Measurements from ENCODE around the gene GSTT2B. TPM values are rescaled to one million over a fixed set of nuclear protein-coding genes. Genes with fewer than 3 reads are reported as not detected.

Gene GSTT2B
- total and polyA plus RNA-seq, 10 of the 15 experiments (the other 5 are each of a cell fraction or from before 2014, with no cell fraction given): 0.15 to 0.29 (median 0.21) TPM; not detected in 7

DNA sequence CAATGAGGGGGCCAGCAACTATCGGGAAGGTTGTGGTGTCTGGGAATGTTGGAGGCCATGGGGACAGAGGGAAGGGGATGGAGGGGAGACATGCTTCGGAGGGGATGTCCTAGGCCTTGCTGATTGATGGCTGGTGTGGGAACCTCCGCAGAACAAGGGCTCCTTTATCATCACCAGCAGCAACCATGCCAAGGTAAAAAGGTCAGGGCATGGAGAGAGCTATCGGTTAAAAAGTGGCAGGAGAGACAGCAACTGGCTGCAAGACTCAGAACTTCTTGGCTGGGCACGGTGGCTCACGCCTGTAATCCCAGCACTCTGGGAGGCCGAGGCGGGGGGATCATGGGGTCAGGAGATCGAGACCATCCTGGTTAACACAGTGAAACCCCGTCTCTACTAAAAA, 41.3 kb upstream of the GSTT2B start:
- intact Hi-C loops (cut with micrococcal nuclease; ENCODE audit: unreplicated experiment): loop anchor here (10.0 kb wide), 1 partner anchor 57 kb away; no protein-coding TSS in a partner anchor

DNA sequence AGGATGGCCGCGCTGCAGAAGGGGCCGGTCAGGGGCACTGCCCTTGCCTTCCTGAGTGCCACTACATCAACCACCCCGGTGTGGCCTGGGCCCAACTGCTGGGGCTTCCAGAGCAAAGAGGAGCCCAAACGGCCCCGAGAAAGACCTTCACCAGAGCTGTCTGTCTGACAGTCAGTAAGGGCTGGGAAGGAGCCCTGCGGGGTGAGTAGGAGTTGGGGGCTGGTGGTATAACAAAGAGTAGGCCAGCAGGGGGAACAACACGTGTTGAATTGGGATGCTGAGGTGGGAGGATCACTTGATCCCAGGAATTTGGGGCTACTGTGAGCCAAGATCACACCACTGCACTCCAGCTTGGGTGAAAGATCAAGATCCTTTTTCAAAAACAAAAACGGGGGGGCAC, 40.3 kb upstream of the GSTT2B start:
- no peak overlapping the region for H3K9ac ChIP-seq (ENCODE audit: control insufficient read depth, insufficient read depth, low read length)
- H3K27ac ChIP-seq (ENCODE audit: control insufficient read depth, insufficient read depth): no peak overlapping the region
- FAIRE-seq: peak; percentile 49
- ChIA-PET POLR2A (no interaction called here), CTCF (interaction anchor here (0.7 kb wide), 1 partner anchor 107 kb away, joined by 3 read pairs; the partner anchor contains the start of gene MIF), RAD21 (ENCODE audit: unreplicated experiment) (no interaction called here), SMC1A (ENCODE audit: uncharacterized antibody, unreplicated experiment) (no interaction called here)
- H3K4me1 ChIP-seq (ENCODE audit: control insufficient read depth, insufficient read depth, low read length): no peaks in the 10 kb centered on the region
- H3K9me3 ChIP-seq (replicated peaks; ENCODE audit: control insufficient read depth, insufficient read depth, low read length): no peaks in the 10 kb centered on the region
- H3K79me2 ChIP-seq (ENCODE audit: control insufficient read depth, insufficient read depth, low read length): no peaks in the 10 kb centered on the region
- in situ Hi-C loops (cut with MboI): no loop called here
- WGBS (ENCODE audit: insufficient coverage, insufficient replicate concordance, low lambda C conversion rate, missing lambda C conversion rate): 51% methylated on average over 9 of the region's 9 CpGs
- H3K4me3 ChIP-seq: no peak overlapping the region
- ATAC-seq: no peak
- H3K4me2 ChIP-seq (ENCODE audit: control insufficient read depth, insufficient read depth): no peak overlapping the region
- no peak overlapping the region for H2AFZ ChIP-seq (ENCODE audit: control insufficient read depth, low read depth, low read length)
- no peak for DNase-seq (ENCODE audit: low read depth, low spot score)
- no peaks in the 10 kb centered on the region for H3K36me3 ChIP-seq (ENCODE audit: control insufficient read depth in 2 of 2, insufficient read depth in 2 of 2, low read length in 1 of 2)
- no peaks in the 10 kb centered on the region for H3K27me3 ChIP-seq (replicated peaks in 1 of 2; ENCODE audit: control insufficient read depth in 2 of 2, insufficient read depth in 2 of 2, low read length in 1 of 2)
- no peaks in the 10 kb centered on the region for H4K20me1 ChIP-seq (ENCODE audit: control insufficient read depth, insufficient read depth)
- intact Hi-C loops (cut with micrococcal nuclease; ENCODE audit: unreplicated experiment): loop anchor here (10.0 kb wide), 1 partner anchor 57 kb away; no protein-coding TSS in a partner anchor
- no TSS peak for BruUV-seq (replicated peaks)
- TF ChIP-seq IKZF2 (IDR thresholded peaks at IDR 0.05) (no peak), ZZZ3 (IDR thresholded peaks at IDR 0.05; ENCODE audit: control insufficient read depth, insufficient read length, low read depth) (no peak), FOXK2 (IDR thresholded peaks at IDR 0.05) (no peak)
- TF ChIP-seq, protein P1, sequence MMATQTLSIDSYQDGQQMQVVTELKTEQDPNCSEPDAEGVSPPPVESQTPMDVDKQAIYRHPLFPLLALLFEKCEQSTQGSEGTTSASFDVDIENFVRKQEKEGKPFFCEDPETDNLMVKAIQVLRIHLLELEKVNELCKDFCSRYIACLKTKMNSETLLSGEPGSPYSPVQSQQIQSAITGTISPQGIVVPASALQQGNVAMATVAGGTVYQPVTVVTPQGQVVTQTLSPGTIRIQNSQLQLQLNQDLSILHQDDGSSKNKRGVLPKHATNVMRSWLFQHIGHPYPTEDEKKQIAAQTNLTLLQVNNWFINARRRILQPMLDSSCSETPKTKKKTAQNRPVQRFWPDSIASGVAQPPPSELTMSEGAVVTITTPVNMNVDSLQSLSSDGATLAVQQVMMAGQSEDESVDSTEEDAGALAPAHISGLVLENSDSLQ (IDR thresholded peaks at IDR 0.05): no peak
- TF ChIP-seq, protein P2, sequence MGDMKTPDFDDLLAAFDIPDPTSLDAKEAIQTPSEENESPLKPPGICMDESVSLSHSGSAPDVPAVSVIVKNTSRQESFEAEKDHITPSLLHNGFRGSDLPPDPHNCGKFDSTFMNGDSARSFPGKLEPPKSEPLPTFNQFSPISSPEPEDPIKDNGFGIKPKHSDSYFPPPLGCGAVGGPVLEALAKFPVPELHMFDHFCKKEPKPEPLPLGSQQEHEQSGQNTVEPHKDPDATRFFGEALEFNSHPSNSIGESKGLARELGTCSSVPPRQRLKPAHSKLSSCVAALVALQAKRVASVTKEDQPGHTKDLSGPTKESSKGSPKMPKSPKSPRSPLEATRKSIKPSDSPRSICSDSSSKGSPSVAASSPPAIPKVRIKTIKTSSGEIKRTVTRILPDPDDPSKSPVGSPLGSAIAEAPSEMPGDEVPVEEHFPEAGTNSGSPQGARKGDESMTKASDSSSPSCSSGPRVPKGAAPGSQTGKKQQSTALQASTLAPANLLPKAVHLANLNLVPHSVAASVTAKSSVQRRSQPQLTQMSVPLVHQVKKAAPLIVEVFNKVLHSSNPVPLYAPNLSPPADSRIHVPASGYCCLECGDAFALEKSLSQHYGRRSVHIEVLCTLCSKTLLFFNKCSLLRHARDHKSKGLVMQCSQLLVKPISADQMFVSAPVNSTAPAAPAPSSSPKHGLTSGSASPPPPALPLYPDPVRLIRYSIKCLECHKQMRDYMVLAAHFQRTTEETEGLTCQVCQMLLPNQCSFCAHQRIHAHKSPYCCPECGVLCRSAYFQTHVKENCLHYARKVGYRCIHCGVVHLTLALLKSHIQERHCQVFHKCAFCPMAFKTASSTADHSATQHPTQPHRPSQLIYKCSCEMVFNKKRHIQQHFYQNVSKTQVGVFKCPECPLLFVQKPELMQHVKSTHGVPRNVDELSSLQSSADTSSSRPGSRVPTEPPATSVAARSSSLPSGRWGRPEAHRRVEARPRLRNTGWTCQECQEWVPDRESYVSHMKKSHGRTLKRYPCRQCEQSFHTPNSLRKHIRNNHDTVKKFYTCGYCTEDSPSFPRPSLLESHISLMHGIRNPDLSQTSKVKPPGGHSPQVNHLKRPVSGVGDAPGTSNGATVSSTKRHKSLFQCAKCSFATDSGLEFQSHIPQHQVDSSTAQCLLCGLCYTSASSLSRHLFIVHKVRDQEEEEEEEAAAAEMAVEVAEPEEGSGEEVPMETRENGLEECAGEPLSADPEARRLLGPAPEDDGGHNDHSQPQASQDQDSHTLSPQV (IDR thresholded peaks at IDR 0.05): no peak

More for the DNA sequence above, 41.3 kb upstream of the GSTT2B start:
- WGBS (ENCODE audit: insufficient coverage, insufficient replicate concordance, low lambda C conversion rate, missing lambda C conversion rate): 57% methylated on average over 10 of the region's 10 CpGs
- no peak for TF ChIP-seq CBFB (IDR thresholded peaks at IDR 0.05; ENCODE audit: low read depth)
- no peak for TF ChIP-seq POU2F2 (IDR thresholded peaks at IDR 0.05; ENCODE audit: borderline replicate concordance, low read depth, low read length)
- no peak for TF ChIP-seq TCF3 (IDR thresholded peaks at IDR 0.05; ENCODE audit: borderline replicate concordance, insufficient read depth, low read depth, low read length)
- no peak for TF ChIP-seq SP1 (IDR thresholded peaks at IDR 0.05; ENCODE audit: low read depth, low read length)
- TF ChIP-seq, protein P3, sequence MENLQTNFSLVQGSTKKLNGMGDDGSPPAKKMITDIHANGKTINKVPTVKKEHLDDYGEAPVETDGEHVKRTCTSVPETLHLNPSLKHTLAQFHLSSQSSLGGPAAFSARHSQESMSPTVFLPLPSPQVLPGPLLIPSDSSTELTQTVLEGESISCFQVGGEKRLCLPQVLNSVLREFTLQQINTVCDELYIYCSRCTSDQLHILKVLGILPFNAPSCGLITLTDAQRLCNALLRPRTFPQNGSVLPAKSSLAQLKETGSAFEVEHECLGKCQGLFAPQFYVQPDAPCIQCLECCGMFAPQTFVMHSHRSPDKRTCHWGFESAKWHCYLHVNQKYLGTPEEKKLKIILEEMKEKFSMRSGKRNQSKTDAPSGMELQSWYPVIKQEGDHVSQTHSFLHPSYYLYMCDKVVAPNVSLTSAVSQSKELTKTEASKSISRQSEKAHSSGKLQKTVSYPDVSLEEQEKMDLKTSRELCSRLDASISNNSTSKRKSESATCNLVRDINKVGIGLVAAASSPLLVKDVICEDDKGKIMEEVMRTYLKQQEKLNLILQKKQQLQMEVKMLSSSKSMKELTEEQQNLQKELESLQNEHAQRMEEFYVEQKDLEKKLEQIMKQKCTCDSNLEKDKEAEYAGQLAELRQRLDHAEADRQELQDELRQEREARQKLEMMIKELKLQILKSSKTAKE (IDR thresholded peaks at IDR 0.05; ENCODE audit: low read depth, poor library complexity, severe bottlenecking): no peak
- TF ChIP-seq SMAD1 (IDR thresholded peaks at IDR 0.05; ENCODE audit: low read depth, partially characterized antibody): no peak
- no peak for TF ChIP-seq PAX5 (IDR thresholded peaks at IDR 0.05; ENCODE audit: borderline replicate concordance, low read depth, low read length)
- ChIA-PET POLR2A (interaction anchor here (1.8 kb wide), 1 partner anchor 10 kb away, joined by 3 read pairs; no protein-coding TSS in a partner anchor), SMC1A (ENCODE audit: uncharacterized antibody, unreplicated experiment) (no interaction called here), CTCF (no interaction called here), RAD21 (ENCODE audit: unreplicated experiment) (no interaction called here)
- H3K27ac ChIP-seq (ENCODE audit: control insufficient read depth, insufficient read depth): no peak overlapping the region
- no peak overlapping the region for H3K9ac ChIP-seq (ENCODE audit: control insufficient read depth, insufficient read depth, low read length)
- ATAC-seq (no peak), DNase-seq (ENCODE audit: low read depth, low spot score) (no peak), FAIRE-seq (no peak)
- no peaks in the 10 kb centered on the region for H3K27me3 ChIP-seq (replicated peaks in 1 of 2; ENCODE audit: control insufficient read depth in 2 of 2, insufficient read depth in 2 of 2, low read length in 1 of 2)
- no peaks in the 10 kb centered on the region for H3K4me1 ChIP-seq (ENCODE audit: control insufficient read depth, insufficient read depth, low read length)
- in situ Hi-C loops (cut with MboI): no loop called here
- H3K4me2 ChIP-seq (ENCODE audit: control insufficient read depth, insufficient read depth): no peak overlapping the region
- H4K20me1 ChIP-seq (ENCODE audit: control insufficient read depth, insufficient read depth): no peaks in the 10 kb centered on the region
- no peaks in the 10 kb centered on the region for H3K36me3 ChIP-seq (ENCODE audit: control insufficient read depth in 2 of 2, insufficient read depth in 2 of 2, low read length in 1 of 2)
- no TSS peak for BruUV-seq (replicated peaks)
- H2AFZ ChIP-seq (ENCODE audit: control insufficient read depth, low read depth, low read length): no peak overlapping the region
- no peak overlapping the region for H3K4me3 ChIP-seq
- H3K9me3 ChIP-seq (replicated peaks; ENCODE audit: control insufficient read depth, insufficient read depth, low read length): no peaks in the 10 kb centered on the region
- H3K79me2 ChIP-seq (ENCODE audit: control insufficient read depth, insufficient read depth, low read length): no peaks in the 10 kb centered on the region
